Measurements from ENCODE around the gene HAND1.

GRCh38 chr5:154429341-154429740, 48.7 kb downstream of the HAND1 start:
- TF ChIP-seq PATZ1 (CRISPR knock-in tag; IDR thresholded peaks at IDR 0.05; ENCODE audit: borderline replicate concordance) (no peak), ZFP30 (CRISPR knock-in tag; IDR thresholded peaks at IDR 0.05) (no peak), GLIS3 (CRISPR knock-in tag; IDR thresholded peaks at IDR 0.05) (no peak), RARB (CRISPR knock-in tag; IDR thresholded peaks at IDR 0.05) (no peak)
